CD14-positive monocyte (primary cell): Measurements from ENCODE around the gene LHX6. TPM values are rescaled to one million over a fixed set of nuclear protein-coding genes. Genes with fewer than 3 reads are reported as not detected.

ENCODE experiments used
- DNase-seq, 3 donors: peaks; one replicate each; pipeline ENCODE4 v3.0.0-alpha.2; 2011 to 2022
- H2AFZ ChIP-seq: 2 replicates; pipeline ENCODE4 v1.6.0; 2012; ENCODE audit warnings: mild to moderate bottlenecking, low read depth, low read length, inconsistent platforms; ENCODE audit not compliant: insufficient read depth, poor library complexity, severe bottlenecking
- H3K27ac ChIP-seq, 2 donors: 1 replicate in 1 of 2; 2 replicates in 1 of 2; pipeline ENCODE4 v1.5.1; 2012 to 2013; ENCODE audit warnings: low read length in 2 of 2, control low read depth in 1 of 2, inconsistent platforms in 1 of 2, low read depth in 1 of 2, mild to moderate bottlenecking in 1 of 2
- H3K27me3 ChIP-seq, 2 donors: one replicate each; pipeline versions ENCODE4 v1.6.0 to v1.6.1; 2011 to 2013; ENCODE audit warnings: low read length in 2 of 2; ENCODE audit not compliant: control insufficient read depth in 2 of 2, insufficient read depth in 2 of 2
- H3K36me3 ChIP-seq, 2 donors: replicated peaks in 1 of 2; 1 replicate in 1 of 2; 2 replicates in 1 of 2; pipeline versions ENCODE4 v1.5.1 to v1.6.1; 2012 to 2013; ENCODE audit warnings: low read length in 2 of 2, control low read depth in 1 of 2, inconsistent platforms in 1 of 2, mild to moderate bottlenecking in 1 of 2; ENCODE audit not compliant: insufficient read depth in 2 of 2, control insufficient read depth in 1 of 2
- H3K4me1 ChIP-seq, 2 donors: 1 replicate in 1 of 2; 2 replicates in 1 of 2; pipeline versions ENCODE4 v1.5.1 to v1.6.1; 2012 to 2013; ENCODE audit warnings: low read length in 2 of 2, control low read depth in 1 of 2, inconsistent platforms in 1 of 2, mild to moderate bottlenecking in 1 of 2, moderate library complexity in 1 of 2; ENCODE audit not compliant: insufficient read depth in 2 of 2, control insufficient read depth in 1 of 2
- H3K4me2 ChIP-seq: replicated peaks from 2 replicates; pipeline ENCODE3; 2012; ENCODE audit warnings: low read length, moderate library complexity, mild to moderate bottlenecking; ENCODE audit not compliant: poor library complexity, severe bottlenecking; ENCODE audit errors: extremely low read depth
- H3K4me3 ChIP-seq, 3 experiments: fragments of 200-600 bp in 1 of 3; sonication (generic) in 1 of 3; replicated peaks in 1 of 3; 1 replicate in 2 of 3; 2 replicates in 1 of 3; pipeline ENCODE4 v1.5.1; 2011 to 2013; ENCODE audit warnings: low read length in 3 of 3, mild to moderate bottlenecking in 3 of 3, control low read depth in 2 of 3, low read depth in 2 of 3, inconsistent platforms in 1 of 3, moderate library complexity in 1 of 3
- H3K79me2 ChIP-seq: 2 replicates; pipeline ENCODE4 v1.6.0; 2012; ENCODE audit warnings: mild to moderate bottlenecking, control low read depth, inconsistent platforms, low read length, moderate library complexity; ENCODE audit not compliant: insufficient read depth
- H3K9ac ChIP-seq: 2 replicates; pipeline ENCODE4 v1.6.0; 2017; ENCODE audit warnings: low read length, mild to moderate bottlenecking; ENCODE audit not compliant: insufficient read depth, poor library complexity, severe bottlenecking
- H3K9me3 ChIP-seq, 2 donors: replicated peaks in 1 of 2; 1 replicate in 1 of 2; 2 replicates in 1 of 2; pipeline versions ENCODE4 v1.5.1 to v1.6.1; 2012 to 2013; ENCODE audit warnings: low read length in 2 of 2, control low read depth in 1 of 2; ENCODE audit not compliant: control insufficient read depth in 1 of 2, insufficient read depth in 1 of 2
- H4K20me1 ChIP-seq: 2 replicates; pipeline ENCODE4 v1.6.0; 2012; ENCODE audit warnings: mild to moderate bottlenecking, low read length, control low read depth, moderate library complexity; ENCODE audit not compliant: insufficient read depth
- H3K27ac Mint-ChIP-seq, 7 donors: one replicate each; pipeline ENCODE4 v1.8.0; 2020; ENCODE audit warnings: mild to moderate bottlenecking in 7 of 7, mixed read lengths in 7 of 7, moderate library complexity in 6 of 7, inconsistent platforms in 2 of 7
- H3K27me3 Mint-ChIP-seq, 3 donors: one replicate each; pipeline ENCODE4 v1.8.0; 2021 to 2022; ENCODE audit warnings: low read depth in 3 of 3, mild to moderate bottlenecking in 3 of 3, mixed read lengths in 3 of 3, moderate library complexity in 3 of 3, inconsistent platforms in 1 of 3
- H3K36me3 Mint-ChIP-seq, 2 donors: one replicate each; pipeline ENCODE4 v1.8.0; 2020; ENCODE audit warnings: mixed read lengths in 2 of 2, inconsistent platforms in 1 of 2, mild to moderate bottlenecking in 1 of 2
- H3K4me1 Mint-ChIP-seq: one replicate; pipeline ENCODE4 v1.8.0; 2020; ENCODE audit warnings: mild to moderate bottlenecking, mixed read lengths
- H3K4me3 Mint-ChIP-seq, 2 donors: one replicate each; pipeline ENCODE4 v1.8.0; 2020; ENCODE audit warnings: mild to moderate bottlenecking in 2 of 2, mixed read lengths in 2 of 2, moderate library complexity in 1 of 2
- H3K9me3 Mint-ChIP-seq, 7 donors: one replicate each; pipeline ENCODE4 v1.8.0; 2020 to 2022; ENCODE audit warnings: mixed read lengths in 7 of 7, mild to moderate bottlenecking in 6 of 7, moderate library complexity in 6 of 7, inconsistent platforms in 2 of 7
- WGBS: methylation state at CpG from one replicate; pipeline ENCODE4 v1.1.5; 2013; ENCODE audit warnings: missing lambda C conversion rate; ENCODE audit not compliant: insufficient coverage; 5-methylcytosine and 5-hydroxymethylcytosine counted together
- intact Hi-C, 2 donors: fragments of 100-400 bp; cut with micrococcal nuclease; formaldehyde crosslinking; loops; one replicate each; pipeline versions ENCODE4 v1.15.0 to v1.15.1; 2023
- polyA plus RNA-seq, 3 donors: library from polyadenylated mRNA; depleted of rRNA in 1 of 3; unstranded in 2 of 3; stranded (reverse) in 1 of 3; fragments of 300-500 nt in 2 of 3; fragments of >200 nt in 1 of 3; fragmentation: Illumina TruSeq in 2 of 3; gene quantifications; 1 replicate in 2 of 3; 2 replicates in 1 of 3; pipeline ENCODE4 v1.2.3, GENCODE V29; 2012 to 2021
- TF ChIP-seq, protein P1 (sequence below): fragments of 200-600 bp; IDR thresholded peaks from one replicate; pipeline ENCODE4 v1.8.0; 2022; ENCODE audit warnings: antibody characterized with exemption, mild to moderate bottlenecking

The LHX6 gene
- polyA plus RNA-seq, 3 donors = not detected

DNA sequence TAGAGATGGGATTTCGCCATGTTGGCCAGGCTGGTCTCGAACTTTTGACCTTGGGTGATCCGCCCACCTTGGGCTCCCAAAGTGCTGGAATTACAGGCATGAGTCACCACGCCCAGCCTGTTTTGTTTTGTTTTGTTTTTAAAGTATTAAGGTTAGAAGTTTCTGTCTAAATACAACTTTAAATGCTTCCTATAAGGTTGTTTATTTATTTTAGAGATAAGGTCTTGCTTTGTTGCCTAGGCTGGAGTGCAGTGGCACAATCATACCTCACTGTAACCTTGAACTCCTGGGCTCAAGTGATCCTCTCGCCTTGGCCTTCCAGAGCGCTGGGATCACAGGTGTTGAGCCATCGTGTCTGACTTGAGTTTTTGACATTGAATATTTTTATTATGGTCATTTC lies 47.3 kb upstream of the LHX6 start:
- no peaks in the 10 kb centered on the region for H3K4me1 ChIP-seq
- no peak overlapping the region for H3K9ac ChIP-seq
- WGBS = 88% methylated on average over 3 of the region's 7 CpGs
- H3K4me3 ChIP-seq = no peak overlapping the region
- H3K9me3 ChIP-seq = peaks cover 8 to 10% of the 10 kb centered on the region in 2 donors
- TF ChIP-seq, protein P1, sequence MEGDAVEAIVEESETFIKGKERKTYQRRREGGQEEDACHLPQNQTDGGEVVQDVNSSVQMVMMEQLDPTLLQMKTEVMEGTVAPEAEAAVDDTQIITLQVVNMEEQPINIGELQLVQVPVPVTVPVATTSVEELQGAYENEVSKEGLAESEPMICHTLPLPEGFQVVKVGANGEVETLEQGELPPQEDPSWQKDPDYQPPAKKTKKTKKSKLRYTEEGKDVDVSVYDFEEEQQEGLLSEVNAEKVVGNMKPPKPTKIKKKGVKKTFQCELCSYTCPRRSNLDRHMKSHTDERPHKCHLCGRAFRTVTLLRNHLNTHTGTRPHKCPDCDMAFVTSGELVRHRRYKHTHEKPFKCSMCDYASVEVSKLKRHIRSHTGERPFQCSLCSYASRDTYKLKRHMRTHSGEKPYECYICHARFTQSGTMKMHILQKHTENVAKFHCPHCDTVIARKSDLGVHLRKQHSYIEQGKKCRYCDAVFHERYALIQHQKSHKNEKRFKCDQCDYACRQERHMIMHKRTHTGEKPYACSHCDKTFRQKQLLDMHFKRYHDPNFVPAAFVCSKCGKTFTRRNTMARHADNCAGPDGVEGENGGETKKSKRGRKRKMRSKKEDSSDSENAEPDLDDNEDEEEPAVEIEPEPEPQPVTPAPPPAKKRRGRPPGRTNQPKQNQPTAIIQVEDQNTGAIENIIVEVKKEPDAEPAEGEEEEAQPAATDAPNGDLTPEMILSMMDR = no peak
- no peak overlapping the region for H3K27ac ChIP-seq
- Mint-ChIP-seq H3K4me3 (no peak overlapping the region), H3K36me3 (peaks cover 63 to 77% of the 10 kb centered on the region in 2 donors), H3K4me1 (no peaks in the 10 kb centered on the region), H3K27ac (peak overlapping the region in 1 of 7 donors; percentile 57), H3K27me3 (no peaks in the 10 kb centered on the region), H3K9me3 (peaks cover 2 to 18% (median 12%) of the 10 kb centered on the region in 7 donors)
- no peak overlapping the region for H3K4me2 ChIP-seq
- peaks cover 23 to 85% of the 10 kb centered on the region in 2 donors for H3K36me3 ChIP-seq
- no peaks in the 10 kb centered on the region for H3K27me3 ChIP-seq
- H4K20me1 ChIP-seq = no peaks in the 10 kb centered on the region
- no peak overlapping the region for H2AFZ ChIP-seq
- no peak for DNase-seq
- intact Hi-C loops = no loop called here
- peaks cover 75% of the 10 kb centered on the region for H3K79me2 ChIP-seq

DNA sequence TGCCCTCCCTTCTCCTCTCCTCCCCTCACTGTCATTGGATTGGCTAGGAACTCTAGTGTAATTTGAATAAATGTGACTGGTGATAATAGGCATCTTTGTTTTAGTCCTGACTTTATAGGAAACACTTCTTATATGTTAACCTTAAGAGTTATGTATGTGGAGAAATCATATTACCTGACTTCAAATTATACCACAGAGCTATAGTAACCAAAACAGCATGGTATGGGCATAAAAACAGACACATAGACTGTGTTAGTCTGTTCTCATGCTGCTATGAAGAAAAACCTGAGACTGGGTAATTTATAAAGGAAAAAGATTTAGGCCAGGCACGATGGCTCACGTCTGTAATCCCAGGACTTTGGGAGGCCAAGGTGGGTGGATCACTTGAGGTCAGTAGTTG lies 45.3 kb upstream of the LHX6 start:
- peaks cover 57 to 71% of the 10 kb centered on the region in 2 donors for H3K36me3 Mint-ChIP-seq
- Histone ChIP-seq H3K36me3 (peaks cover 16 to 74% of the 10 kb centered on the region in 2 donors), H3K9ac (no peak overlapping the region), H3K9me3 (peaks cover 8 to 10% of the 10 kb centered on the region in 2 donors), H3K4me3 (no peak overlapping the region), H2AFZ (no peak overlapping the region), H4K20me1 (no peaks in the 10 kb centered on the region), H3K79me2 (peaks cover 80% of the 10 kb centered on the region), H3K27me3 (no peaks in the 10 kb centered on the region), H3K4me2 (no peak overlapping the region), H3K4me1 (no peaks in the 10 kb centered on the region), H3K27ac (no peak overlapping the region)
- H3K27ac Mint-ChIP-seq = peak overlapping the region in 2 of 7 donors; percentile 46 to 76
- H3K27me3 Mint-ChIP-seq = no peaks in the 10 kb centered on the region
- peaks cover 2 to 18% (median 12%) of the 10 kb centered on the region in 7 donors for H3K9me3 Mint-ChIP-seq
- H3K4me3 Mint-ChIP-seq = no peak overlapping the region
- 94% methylated on average over 2 of the region's 2 CpGs for WGBS
- intact Hi-C loops = no loop called here
- no peak for DNase-seq
- no peaks in the 10 kb centered on the region for H3K4me1 Mint-ChIP-seq
- TF ChIP-seq, protein P1 = no peak
